ENCODE results near the gene MARF1.
A peak's percentile ranks its signal among the peaks of the same experiment; 100 is the strongest.
"Not testable (repeated sequence)": the region's sequence is repeated elsewhere in the genome, so short reads cannot be mapped to it uniquely, and the experiment has no call there.

MARF1 gene

GRCh38 chr16:15653227-15653626 is 10.3 kb upstream of the MARF1 start:
- Histone ChIP-seq H3K36me3 (ENCODE audit: control insufficient read depth in 2 of 2, insufficient read depth in 2 of 2, low read length in 2 of 2) (no peaks in the 10 kb centered on the region), H3K27me3 (ENCODE audit: control insufficient read depth in 2 of 2, insufficient read depth in 2 of 2, low read length in 2 of 2) (no peaks in the 10 kb centered on the region), H3K4me1 (ENCODE audit: control insufficient read depth in 2 of 2, insufficient read depth in 2 of 2, low read length in 2 of 2) (peaks cover 5 to 12% of the 10 kb centered on the region in 2 donors), H3K4me3 (ENCODE audit: low read length in 2 of 2) (no peak overlapping the region), H3K9ac (ENCODE audit: low read depth in 1 of 2, low read length in 2 of 2) (no peak overlapping the region), H3K9me3 (ENCODE audit: control insufficient read depth in 2 of 2, low read length in 2 of 2) (no peaks in the 10 kb centered on the region), H3K27ac (ENCODE audit: low read depth in 2 of 2, low read length in 2 of 2) (no peak overlapping the region)

GRCh38 chr16:15652293-15653001 is 9.5 kb upstream of the MARF1 start:
- H3K27ac ChIP-seq (ENCODE audit: low read depth in 2 of 2, low read length in 2 of 2): no peak overlapping the region
- H3K4me3 ChIP-seq (ENCODE audit: low read length in 2 of 2): no peak overlapping the region
- no peaks in the 10 kb centered on the region for H3K36me3 ChIP-seq (ENCODE audit: control insufficient read depth in 2 of 2, insufficient read depth in 2 of 2, low read length in 2 of 2)
- H3K4me1 ChIP-seq (ENCODE audit: control insufficient read depth in 2 of 2, insufficient read depth in 2 of 2, low read length in 2 of 2): peaks cover 5 to 12% of the 10 kb centered on the region in 2 donors
- H3K9me3 ChIP-seq (ENCODE audit: control insufficient read depth in 2 of 2, low read length in 2 of 2): no peaks in the 10 kb centered on the region
- no peak overlapping the region for H3K9ac ChIP-seq (ENCODE audit: low read depth in 1 of 2, low read length in 2 of 2)
- no peaks in the 10 kb centered on the region for H3K27me3 ChIP-seq (ENCODE audit: control insufficient read depth in 2 of 2, insufficient read depth in 2 of 2, low read length in 2 of 2)

- Histone ChIP-seq H3K4me1 (ENCODE audit: control insufficient read depth in 2 of 2, insufficient read depth in 2 of 2, low read length in 2 of 2) (peaks cover 5 to 12% of the 10 kb centered on the region in 2 donors), H3K9ac (ENCODE audit: low read depth in 1 of 2, low read length in 2 of 2) (peak overlapping the region; percentile 92 to 96), H3K27me3 (ENCODE audit: control insufficient read depth in 2 of 2, insufficient read depth in 2 of 2, low read length in 2 of 2) (no peaks in the 10 kb centered on the region), H3K36me3 (ENCODE audit: control insufficient read depth in 2 of 2, insufficient read depth in 2 of 2, low read length in 2 of 2) (no peaks in the 10 kb centered on the region), H3K4me3 (ENCODE audit: low read length in 2 of 2) (peak overlapping the region; percentile 91 to 96), H3K27ac (ENCODE audit: low read depth in 2 of 2, low read length in 2 of 2) (peak overlapping the region; percentile 81 to 90), H3K9me3 (ENCODE audit: control insufficient read depth in 2 of 2, low read length in 2 of 2) (no peaks in the 10 kb centered on the region)
Measured at GRCh38 chr16:15650698-15651171, 7.8 kb upstream of the MARF1 start.

- peak within 1 kb of the TSS; percentile 92 to 96 for H3K9ac ChIP-seq (ENCODE audit: low read depth in 1 of 2, low read length in 2 of 2)
- peak within 1 kb of the TSS; percentile 91 to 96 for H3K4me3 ChIP-seq (ENCODE audit: low read length in 2 of 2)
- H3K4me1 ChIP-seq (ENCODE audit: control insufficient read depth in 2 of 2, insufficient read depth in 2 of 2, low read length in 2 of 2): peaks cover 5 to 13% of the 10 kb centered on the region in 2 donors
- H3K36me3 ChIP-seq (ENCODE audit: control insufficient read depth in 2 of 2, insufficient read depth in 2 of 2, low read length in 2 of 2): no peaks in the 10 kb centered on the region
- peak within 1 kb of the TSS; percentile 81 to 90 for H3K27ac ChIP-seq (ENCODE audit: low read depth in 2 of 2, low read length in 2 of 2)
- H3K9me3 ChIP-seq (ENCODE audit: control insufficient read depth in 2 of 2, low read length in 2 of 2): no peaks in the 10 kb centered on the region
- H3K27me3 ChIP-seq (ENCODE audit: control insufficient read depth in 2 of 2, insufficient read depth in 2 of 2, low read length in 2 of 2): no peaks in the 10 kb centered on the region
Measured at GRCh38 chr16:15650019-15650697, 7.2 kb upstream of the MARF1 start, which contains the start of gene NDE1. Gene NDE1, plus strand, starts transcription at chr16:15650245. Its CDS starts 14,534 bp downstream, at chr16:15664779.

- no peaks in the 10 kb centered on the region for H3K27me3 ChIP-seq (ENCODE audit: control insufficient read depth in 2 of 2, insufficient read depth in 2 of 2, low read length in 2 of 2)
- H3K4me3 ChIP-seq (ENCODE audit: low read length in 2 of 2): peak overlapping the region; percentile 91 to 96
- no peaks in the 10 kb centered on the region for H3K36me3 ChIP-seq (ENCODE audit: control insufficient read depth in 2 of 2, insufficient read depth in 2 of 2, low read length in 2 of 2)
- peak overlapping the region; percentile 52 to 96 for H3K9ac ChIP-seq (ENCODE audit: low read depth in 1 of 2, low read length in 2 of 2)
- no peaks in the 10 kb centered on the region for H3K9me3 ChIP-seq (ENCODE audit: control insufficient read depth in 2 of 2, low read length in 2 of 2)
- peak overlapping the region; percentile 45 to 90 for H3K27ac ChIP-seq (ENCODE audit: low read depth in 2 of 2, low read length in 2 of 2)
- peaks cover 5 to 17% of the 10 kb centered on the region in 2 donors for H3K4me1 ChIP-seq (ENCODE audit: control insufficient read depth in 2 of 2, insufficient read depth in 2 of 2, low read length in 2 of 2)
Measured at GRCh38 chr16:15649727-15650018, 6.7 kb upstream of the MARF1 start.

GRCh38 chr16:15649311-15649710 is 6.4 kb upstream of the MARF1 start:
- peak overlapping the region; percentile 91 to 96 for H3K4me3 ChIP-seq (ENCODE audit: low read length in 2 of 2)
- H3K9ac ChIP-seq (ENCODE audit: low read depth in 1 of 2, low read length in 2 of 2): peak overlapping the region; percentile 52 to 96
- H3K27me3 ChIP-seq (ENCODE audit: control insufficient read depth in 2 of 2, insufficient read depth in 2 of 2, low read length in 2 of 2); H3K36me3 ChIP-seq (ENCODE audit: control insufficient read depth in 2 of 2, insufficient read depth in 2 of 2, low read length in 2 of 2); H3K9me3 ChIP-seq (ENCODE audit: control insufficient read depth in 2 of 2, low read length in 2 of 2): not testable (repeated sequence)
- H3K4me1 ChIP-seq (ENCODE audit: control insufficient read depth in 2 of 2, insufficient read depth in 2 of 2, low read length in 2 of 2): peaks cover 6 to 20% of the 10 kb centered on the region in 2 donors
- peak overlapping the region in 1 of 2 donors; percentile 90 for H3K27ac ChIP-seq (ENCODE audit: low read depth in 2 of 2, low read length in 2 of 2)

GRCh38 chr16:15648135-15648730 is 5.3 kb upstream of the MARF1 start:
- Histone ChIP-seq H3K4me3 (ENCODE audit: low read length in 2 of 2) (no peak overlapping the region), H3K9ac (ENCODE audit: low read depth in 1 of 2, low read length in 2 of 2) (no peak overlapping the region), H3K36me3 (ENCODE audit: control insufficient read depth in 2 of 2, insufficient read depth in 2 of 2, low read length in 2 of 2) (no peaks in the 10 kb centered on the region), H3K27me3 (ENCODE audit: control insufficient read depth in 2 of 2, insufficient read depth in 2 of 2, low read length in 2 of 2) (no peaks in the 10 kb centered on the region), H3K4me1 (ENCODE audit: control insufficient read depth in 2 of 2, insufficient read depth in 2 of 2, low read length in 2 of 2) (peaks cover 10 to 29% of the 10 kb centered on the region in 2 donors), H3K27ac (ENCODE audit: low read depth in 2 of 2, low read length in 2 of 2) (no peak overlapping the region), H3K9me3 (ENCODE audit: control insufficient read depth in 2 of 2, low read length in 2 of 2) (no peaks in the 10 kb centered on the region)

GRCh38 chr16:15647294-15648014 is 4.5 kb upstream of the MARF1 start:
- Histone ChIP-seq H3K4me3 (ENCODE audit: low read length in 2 of 2) (no peak overlapping the region), H3K9ac (ENCODE audit: low read depth in 1 of 2, low read length in 2 of 2) (no peak overlapping the region), H3K9me3 (ENCODE audit: control insufficient read depth in 2 of 2, low read length in 2 of 2) (no peaks in the 10 kb centered on the region), H3K4me1 (ENCODE audit: control insufficient read depth in 2 of 2, insufficient read depth in 2 of 2, low read length in 2 of 2) (peaks cover 10 to 29% of the 10 kb centered on the region in 2 donors), H3K36me3 (ENCODE audit: control insufficient read depth in 2 of 2, insufficient read depth in 2 of 2, low read length in 2 of 2) (no peaks in the 10 kb centered on the region), H3K27me3 (ENCODE audit: control insufficient read depth in 2 of 2, insufficient read depth in 2 of 2, low read length in 2 of 2) (no peaks in the 10 kb centered on the region), H3K27ac (ENCODE audit: low read depth in 2 of 2, low read length in 2 of 2) (no peak overlapping the region)

- peaks cover 17 to 32% of the 10 kb centered on the region in 2 donors for H3K4me1 ChIP-seq (ENCODE audit: control insufficient read depth in 2 of 2, insufficient read depth in 2 of 2, low read length in 2 of 2)
- not testable (repeated sequence) for H3K36me3 ChIP-seq (ENCODE audit: control insufficient read depth in 2 of 2, insufficient read depth in 2 of 2, low read length in 2 of 2); H3K4me3 ChIP-seq (ENCODE audit: low read length in 2 of 2); H3K9ac ChIP-seq (ENCODE audit: low read depth in 1 of 2, low read length in 2 of 2); H3K27me3 ChIP-seq (ENCODE audit: control insufficient read depth in 2 of 2, insufficient read depth in 2 of 2, low read length in 2 of 2); H3K27ac ChIP-seq (ENCODE audit: low read depth in 2 of 2, low read length in 2 of 2); H3K9me3 ChIP-seq (ENCODE audit: control insufficient read depth in 2 of 2, low read length in 2 of 2)
Measured at GRCh38 chr16:15646557-15647293, 3.8 kb upstream of the MARF1 start.

Data from mucosa of rectum (tissue), 2 donors.